Stimulated activated CD4-positive, alpha-beta T cell treated with anti-CD3 and anti-CD28 coated beads, Interleukin-1b, Interleukin-23, amount 100 ng/mL, for 24 hours (primary cell): Measurements from ENCODE around the gene SRRM4.
"Not testable (repeated sequence)": the region's sequence is repeated elsewhere in the genome, so short reads cannot be mapped to it uniquely, and the experiment has no call there.

ENCODE experiments used
- DNase-seq, 4 experiments: peaks; one replicate each; pipeline ENCODE4 v3.0.0-alpha.2; 2020; ENCODE audit warnings: low read depth in 4 of 4, low spot score in 1 of 4

SRRM4 gene

GRCh38 chr12:119008273-119008672 is 26.9 kb downstream of the SRRM4 start:
- DNase-seq = not testable (repeated sequence)

- DNase-seq = no peak
Measured at GRCh38 chr12:119008691-119009221, 27.4 kb downstream of the SRRM4 start.

GRCh38 chr12:119011231-119011630 is 29.9 kb downstream of the SRRM4 start:
- DNase-seq = no peak

GRCh38 chr12:119012179-119012578 is 30.8 kb downstream of the SRRM4 start:
- DNase-seq = no peak

- DNase-seq = no peak
Measured at GRCh38 chr12:119013023-119013422, 31.7 kb downstream of the SRRM4 start.

GRCh38 chr12:119014368-119014767 is 33.0 kb downstream of the SRRM4 start:
- DNase-seq = no peak

- DNase-seq = no peak
Measured at GRCh38 chr12:119016715-119017114, 35.4 kb downstream of the SRRM4 start.

- no peak for DNase-seq
Measured at GRCh38 chr12:119019166-119019565, 37.8 kb downstream of the SRRM4 start.

GRCh38 chr12:119020406-119021360 is 39.3 kb downstream of the SRRM4 start:
- DNase-seq = no peak

- no peak for DNase-seq
Measured at GRCh38 chr12:119024356-119024755, 43.0 kb downstream of the SRRM4 start.

GRCh38 chr12:119025786-119026185 is 44.4 kb downstream of the SRRM4 start:
- DNase-seq = no peak

- DNase-seq = not testable (repeated sequence)
Measured at GRCh38 chr12:119033332-119033731, 52.0 kb downstream of the SRRM4 start.

GRCh38 chr12:119036878-119037825 is 55.8 kb downstream of the SRRM4 start:
- no peak for DNase-seq

- DNase-seq = no peak
Measured at GRCh38 chr12:119044094-119044493, 62.8 kb downstream of the SRRM4 start.

GRCh38 chr12:119047641-119048040 is 66.3 kb downstream of the SRRM4 start:
- DNase-seq = no peak

GRCh38 chr12:119050663-119051062 is 69.3 kb downstream of the SRRM4 start:
- DNase-seq = no peak

- no peak for DNase-seq
Measured at GRCh38 chr12:119051474-119051873, 70.1 kb downstream of the SRRM4 start.

- DNase-seq = no peak
Measured at GRCh38 chr12:119052001-119052400, 70.7 kb downstream of the SRRM4 start.

- DNase-seq = no peak
Measured at GRCh38 chr12:119055977-119056376, 74.6 kb downstream of the SRRM4 start.

- DNase-seq = no peak
Measured at GRCh38 chr12:119060847-119061796, 79.8 kb downstream of the SRRM4 start.
